GM21515 (cell line): ENCODE measurements around the gene ZNF728.
"Not testable (repeated sequence)": the region's sequence is repeated elsewhere in the genome, so short reads cannot be mapped to it uniquely, and the experiment has no call there.

Source experiments
- ATAC-seq: cut with Tn5 transposase; IDR thresholded peaks from one replicate; pipeline ENCODE4 v1.9.1; 2021; ENCODE audit not compliant: unreplicated experiment

The ZNF728 gene

DNA sequence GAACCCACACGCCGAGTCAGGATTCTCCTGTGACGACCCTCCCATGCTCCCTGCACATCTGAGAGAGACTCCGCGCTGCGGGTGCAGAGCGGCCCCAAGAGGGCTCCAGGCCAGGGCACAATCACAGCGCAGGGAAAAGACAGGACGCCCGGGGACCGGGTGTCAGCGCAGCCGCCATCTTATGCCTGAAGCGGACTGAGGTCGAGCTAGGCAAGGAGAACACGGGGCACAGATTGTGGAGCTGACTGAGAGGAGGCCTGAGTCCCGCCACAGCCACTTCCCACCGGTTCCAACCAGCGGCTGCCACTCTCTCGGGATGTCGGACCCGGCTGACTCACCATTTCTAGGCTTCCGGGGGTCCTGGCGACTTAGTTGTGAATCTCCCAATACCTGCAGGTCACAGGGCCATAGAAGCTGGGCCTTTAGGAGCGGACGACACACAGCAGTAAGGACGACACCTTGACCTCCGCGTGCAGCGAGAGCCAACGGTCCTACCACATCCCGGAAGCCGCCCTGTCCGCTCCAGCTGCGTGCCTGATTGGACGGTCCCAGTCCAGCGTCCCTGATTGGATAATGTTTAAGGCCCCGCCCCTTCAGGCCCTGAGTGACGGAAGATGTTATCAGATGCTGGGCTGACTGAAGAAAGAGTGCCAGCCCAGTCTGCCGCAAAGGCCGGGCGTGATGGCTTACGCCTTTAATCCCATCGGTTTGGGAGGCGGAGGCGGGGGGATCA lies at the start of gene ZNF728:
TSS of gene ZNF728 (minus strand) at position 487 of the 733 bp plus-strand sequence. CDS start at position 341, 146 bp downstream.
- no peak for ATAC-seq

DNA sequence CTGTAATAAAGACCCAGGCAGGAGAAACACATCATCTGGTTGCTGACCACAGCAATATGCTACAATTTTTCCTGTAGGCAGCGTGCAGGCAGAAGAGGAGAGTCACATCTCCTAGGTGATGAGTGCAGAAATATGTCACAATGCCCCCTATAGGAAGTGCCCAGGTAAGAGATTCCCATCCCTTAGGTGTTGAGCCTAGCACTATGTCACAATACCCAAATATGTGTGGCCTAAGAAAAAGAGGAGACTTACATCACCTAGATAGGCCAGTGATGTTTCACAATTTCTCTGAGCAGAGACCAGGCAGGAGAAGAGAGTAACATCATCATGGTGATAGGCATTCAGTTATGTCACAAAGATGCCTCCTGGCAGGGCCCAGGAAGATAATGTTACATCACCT lies 49.4 kb upstream of the ZNF728 start:
- ATAC-seq: no peak

DNA sequence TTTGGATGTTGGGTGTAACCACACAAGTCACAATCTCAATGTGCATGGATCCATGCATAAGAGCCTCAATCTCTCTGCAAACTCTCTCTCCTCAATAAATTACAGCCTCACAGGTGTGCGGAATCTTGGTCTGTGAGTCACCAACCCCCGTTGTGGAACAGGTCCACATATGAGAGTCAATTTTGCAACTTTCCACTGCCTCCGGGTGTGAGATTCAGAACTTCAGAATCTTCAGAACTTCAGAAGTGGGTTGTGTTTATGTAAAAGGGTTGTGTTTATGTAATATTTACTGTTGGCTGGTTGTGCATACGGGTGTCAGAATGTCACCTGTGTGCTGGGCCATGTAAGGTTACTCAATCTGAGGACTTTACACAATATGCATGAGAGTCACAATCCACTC lies 46.3 kb upstream of the ZNF728 start:
- ATAC-seq: no peak

DNA sequence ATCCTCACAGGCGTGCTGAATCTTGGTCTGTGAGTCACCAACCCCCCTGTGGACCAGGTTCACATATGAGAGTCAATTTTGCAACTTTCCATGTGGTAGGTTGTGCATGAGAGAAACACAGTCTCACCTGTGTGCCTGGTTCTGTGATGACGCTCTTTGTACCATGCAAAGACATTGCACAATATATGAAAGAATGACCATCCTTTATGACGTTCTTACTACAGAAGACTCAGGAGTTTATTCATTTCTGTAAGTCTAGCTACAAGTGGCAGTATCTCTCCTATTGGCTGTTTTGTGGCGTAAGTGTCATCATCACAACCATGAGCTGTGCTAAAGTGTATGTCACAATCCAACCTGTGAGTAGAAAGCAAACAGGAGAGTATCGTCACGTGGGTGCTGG lies 43.8 kb upstream of the ZNF728 start:
- no peak for ATAC-seq

DNA sequence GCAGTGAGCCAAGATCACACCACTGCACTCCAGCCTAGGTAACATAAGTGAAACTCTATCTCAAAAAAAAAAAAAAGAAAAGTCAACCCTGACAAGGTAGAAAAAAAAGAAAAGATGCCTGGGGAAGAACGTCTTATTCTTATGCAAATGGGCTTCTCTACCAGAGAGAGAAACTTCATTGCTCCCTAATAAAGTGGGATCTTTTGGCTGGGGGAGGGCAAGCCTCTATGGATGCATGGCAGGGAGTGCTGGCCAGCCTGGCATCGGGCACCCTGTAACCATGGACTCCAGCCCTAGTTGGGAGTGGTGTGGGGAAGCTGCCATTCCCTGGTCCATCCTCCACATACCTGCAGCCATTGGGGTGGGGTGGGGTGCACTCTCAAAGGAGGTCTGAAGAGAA lies 30.7 kb upstream of the ZNF728 start:
- no peak for ATAC-seq

DNA sequence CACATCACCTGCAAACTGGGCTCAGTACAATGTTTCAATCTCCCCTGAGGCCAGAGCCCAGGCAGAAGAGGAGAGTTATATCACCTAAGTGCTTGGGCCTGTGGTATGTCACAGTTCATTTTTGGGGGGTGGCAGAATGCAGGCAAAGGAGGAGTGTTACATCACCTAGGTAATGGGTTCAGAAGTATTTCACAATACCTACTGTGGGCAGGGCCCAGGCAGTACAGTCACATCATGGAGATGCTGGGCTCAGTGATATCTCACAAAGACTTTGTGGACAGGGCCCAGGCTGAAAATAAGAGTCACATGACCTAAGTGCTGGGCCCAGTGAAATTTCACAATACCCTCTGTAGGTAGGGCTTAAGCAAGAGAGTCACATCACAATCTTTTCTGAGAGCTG lies 12.7 kb upstream of the ZNF728 start:
- no peak for ATAC-seq

DNA sequence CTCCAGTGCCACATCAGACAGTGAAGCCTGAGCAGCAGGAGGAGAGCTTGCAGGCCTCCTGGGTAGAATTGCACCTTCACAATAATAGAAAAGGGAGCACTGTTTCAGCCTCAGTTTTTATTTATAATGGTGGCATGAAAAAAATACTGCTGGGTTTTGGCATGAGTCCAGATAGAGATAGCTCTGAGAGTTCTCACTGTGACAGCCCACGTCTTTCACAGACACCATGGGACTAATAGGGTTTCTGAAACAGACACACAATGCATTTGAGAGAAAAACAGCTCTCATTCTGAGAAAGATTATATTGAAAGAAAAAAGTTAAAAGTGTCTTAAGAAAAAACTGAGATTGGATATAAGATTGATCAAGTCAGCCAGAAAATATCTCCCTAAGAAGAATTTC lies 8.0 kb downstream of the ZNF728 start:
- ATAC-seq: not testable (repeated sequence)

DNA sequence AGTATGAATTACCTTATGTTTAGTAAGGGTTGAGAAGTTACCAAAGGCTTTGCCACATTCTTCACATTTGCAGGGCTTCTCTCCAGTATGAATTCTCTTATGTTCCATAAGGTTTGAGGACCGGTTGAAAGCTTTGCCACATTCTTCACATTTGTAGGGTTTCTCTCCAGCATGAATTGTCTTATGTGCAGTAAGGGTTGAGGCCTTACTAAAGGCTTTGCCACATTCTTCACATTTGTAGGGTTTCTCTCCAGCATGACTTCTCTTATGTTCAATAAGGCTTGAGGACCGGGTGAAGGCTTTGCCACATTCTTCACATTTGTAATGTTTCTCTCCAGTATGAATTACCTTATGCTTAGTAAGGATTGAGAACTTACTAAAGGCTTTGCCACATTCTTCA lies 26.7 kb downstream of the ZNF728 start:
- no peak for ATAC-seq

DNA sequence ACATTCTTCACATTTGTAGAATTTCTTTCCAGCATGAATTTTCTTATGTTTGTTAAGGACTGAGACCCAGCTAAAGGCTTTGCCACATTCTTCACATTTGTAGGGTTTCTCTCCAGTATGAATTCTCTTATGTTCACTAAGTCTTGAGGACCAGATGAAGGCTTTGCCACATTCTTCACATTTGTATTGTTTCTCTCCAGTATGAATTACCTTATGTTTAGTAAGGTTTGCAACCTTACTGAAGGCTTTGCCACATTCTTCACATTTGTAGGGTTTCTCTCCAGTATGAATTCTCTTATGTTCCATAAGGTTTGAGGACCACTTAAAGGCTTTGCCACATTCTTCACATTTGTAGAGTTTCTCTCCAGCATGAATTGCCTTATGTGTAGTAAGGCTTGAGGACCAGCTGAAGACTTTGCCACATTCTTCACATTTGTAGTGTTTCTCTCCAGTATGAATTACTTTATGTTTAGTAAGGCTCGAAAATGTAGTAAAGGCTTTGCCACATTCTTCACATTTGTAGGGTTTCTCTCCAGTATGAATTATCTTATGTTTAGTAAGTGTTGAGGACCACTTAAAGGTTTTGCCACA lies 27.3 kb downstream of the ZNF728 start:
- not testable (repeated sequence) for ATAC-seq

DNA sequence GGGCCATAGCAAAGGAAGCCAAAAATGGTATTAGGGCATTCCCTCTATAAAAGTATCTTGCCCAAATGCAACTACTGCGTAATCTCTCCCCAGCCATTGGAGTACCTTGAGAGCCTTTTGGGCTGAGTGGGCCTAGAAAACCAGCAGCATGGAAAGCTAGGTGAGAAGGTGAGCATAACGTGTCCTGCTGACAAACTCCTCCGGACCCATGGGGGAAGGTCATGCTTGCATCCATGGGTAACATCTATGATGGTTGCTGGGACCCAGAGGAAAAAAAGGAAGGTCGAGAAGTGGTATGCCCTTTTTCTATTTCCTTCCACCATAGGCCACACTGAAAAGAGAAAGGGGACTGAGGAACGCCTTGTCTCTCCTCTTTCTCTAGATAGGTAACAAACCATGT lies 57.4 kb downstream of the ZNF728 start:
- no peak for ATAC-seq

DNA sequence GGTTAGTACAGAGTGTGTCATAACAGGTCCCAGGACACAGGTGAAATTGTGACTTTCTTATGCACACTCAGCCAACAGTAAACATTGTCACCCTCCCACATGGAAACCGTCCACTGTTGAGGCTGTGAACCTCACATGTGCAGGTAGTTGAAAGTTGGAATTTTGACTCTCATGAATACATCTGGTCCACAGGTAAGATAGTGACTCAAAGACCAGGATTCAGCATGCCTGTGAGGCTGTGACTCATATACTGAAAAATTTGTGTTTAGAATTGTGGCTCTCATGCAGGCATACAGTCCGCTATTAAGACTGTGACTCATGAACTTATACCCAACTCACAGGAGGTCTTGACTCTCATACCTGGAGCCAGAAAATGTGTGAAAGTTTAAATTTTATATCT lies 67.8 kb downstream of the ZNF728 start:
- ATAC-seq: no peak

DNA sequence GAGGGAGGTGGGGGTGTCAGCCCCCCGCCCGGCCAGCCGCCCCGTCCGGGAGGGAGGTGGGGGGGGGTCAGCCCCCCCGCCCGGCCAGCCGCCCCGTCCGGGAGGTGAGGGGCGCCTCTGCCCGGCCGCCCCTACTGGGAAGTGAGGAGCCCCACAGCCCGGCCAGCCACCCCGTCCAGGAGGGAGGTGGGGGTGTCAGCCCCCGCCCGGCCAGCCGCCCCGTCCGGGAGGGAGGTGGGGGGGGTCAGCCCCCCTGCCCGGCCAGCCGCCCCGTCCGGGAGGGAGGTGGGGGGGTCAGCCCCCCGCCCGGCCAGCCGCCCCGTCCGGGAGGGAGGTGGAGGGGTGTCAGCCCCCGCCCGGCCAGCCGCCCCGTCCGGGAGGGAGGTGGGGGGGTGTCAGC lies 75.4 kb downstream of the ZNF728 start:
- ATAC-seq: not testable (repeated sequence)

DNA sequence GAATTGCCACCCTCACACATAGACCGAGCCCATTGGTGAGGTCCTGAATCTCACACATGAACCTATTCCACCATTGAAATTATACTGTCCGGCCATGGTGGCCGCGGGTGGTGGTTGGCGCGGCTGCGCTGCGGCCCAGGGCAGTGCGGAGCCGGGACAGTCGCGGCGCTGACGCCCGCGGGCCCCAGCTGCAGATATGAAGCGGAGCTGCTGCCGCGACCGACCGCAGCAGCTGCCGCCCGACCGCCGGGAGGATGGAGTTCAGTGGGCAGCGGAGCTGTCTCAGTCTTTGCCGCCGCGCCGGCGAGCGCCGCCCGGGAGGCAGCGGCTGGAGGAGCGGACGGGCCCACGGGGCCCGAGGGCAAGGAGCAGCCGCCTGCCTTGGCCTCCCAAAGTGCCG lies 77.8 kb downstream of the ZNF728 start:
- ATAC-seq: not testable (repeated sequence)
